ENCODE data around the gene FSIP1. TPM values are rescaled to one million over a fixed set of nuclear protein-coding genes. Genes with fewer than 3 reads are reported as not detected.

The FSIP1 gene
- total RNA-seq, 1 experiment from 2014 or later, result 1.3 TPM

DNA sequence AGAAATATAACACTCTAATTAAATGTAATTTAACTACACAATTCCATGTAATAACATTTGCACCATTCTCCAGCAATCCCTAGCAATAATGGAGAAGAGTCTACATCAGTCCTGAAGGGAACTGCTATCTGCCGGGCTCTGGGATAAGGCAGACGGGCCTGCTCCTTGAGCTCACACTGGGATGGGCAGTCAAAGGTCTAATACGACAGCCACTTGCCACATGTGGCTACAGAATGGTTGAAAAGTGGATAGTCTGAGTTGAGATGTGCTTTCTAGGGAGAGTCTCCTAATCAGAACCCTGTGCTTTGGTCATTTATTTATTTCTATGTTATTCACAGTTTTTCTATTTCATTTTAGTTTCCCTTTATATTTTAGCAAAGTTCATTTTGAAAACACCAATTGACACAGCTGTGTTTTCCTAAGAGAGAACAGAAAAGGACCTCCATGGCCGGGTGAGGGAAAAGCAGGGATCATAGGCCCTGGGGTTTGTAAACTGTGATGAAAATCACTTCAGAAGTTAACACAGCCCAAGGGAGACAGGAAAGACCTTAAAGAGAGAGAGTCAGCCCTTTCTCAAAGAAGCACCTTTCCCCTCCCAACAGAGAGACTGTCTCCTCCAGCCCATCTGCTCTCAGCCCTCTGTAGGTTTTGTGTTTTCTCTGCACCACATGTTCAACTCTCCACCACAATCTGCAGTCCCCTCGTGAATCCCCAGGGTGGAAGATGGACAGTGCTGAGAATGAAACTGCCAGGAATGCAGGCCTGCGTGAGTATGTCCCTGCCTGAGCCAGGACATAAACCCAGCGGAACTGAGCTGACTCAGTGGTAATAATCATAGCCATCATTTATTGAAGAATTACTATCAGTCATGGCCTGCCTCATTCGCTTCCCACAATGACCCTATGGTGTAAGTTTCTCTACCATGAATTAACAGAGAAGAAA is 11.6 kb downstream of the FSIP1 start:
- no peak overlapping the region for H3K4me3 ChIP-seq (ENCODE audit: low read depth, low read length)
- no peaks in the 10 kb centered on the region for H3K9me3 ChIP-seq
- H3K4me3 Mint-ChIP-seq (ENCODE audit: unreplicated experiment), result no peak overlapping the region
- no peak overlapping the region for H3K27ac Mint-ChIP-seq (ENCODE audit: unreplicated experiment)
- TF ChIP-seq, protein P1, sequence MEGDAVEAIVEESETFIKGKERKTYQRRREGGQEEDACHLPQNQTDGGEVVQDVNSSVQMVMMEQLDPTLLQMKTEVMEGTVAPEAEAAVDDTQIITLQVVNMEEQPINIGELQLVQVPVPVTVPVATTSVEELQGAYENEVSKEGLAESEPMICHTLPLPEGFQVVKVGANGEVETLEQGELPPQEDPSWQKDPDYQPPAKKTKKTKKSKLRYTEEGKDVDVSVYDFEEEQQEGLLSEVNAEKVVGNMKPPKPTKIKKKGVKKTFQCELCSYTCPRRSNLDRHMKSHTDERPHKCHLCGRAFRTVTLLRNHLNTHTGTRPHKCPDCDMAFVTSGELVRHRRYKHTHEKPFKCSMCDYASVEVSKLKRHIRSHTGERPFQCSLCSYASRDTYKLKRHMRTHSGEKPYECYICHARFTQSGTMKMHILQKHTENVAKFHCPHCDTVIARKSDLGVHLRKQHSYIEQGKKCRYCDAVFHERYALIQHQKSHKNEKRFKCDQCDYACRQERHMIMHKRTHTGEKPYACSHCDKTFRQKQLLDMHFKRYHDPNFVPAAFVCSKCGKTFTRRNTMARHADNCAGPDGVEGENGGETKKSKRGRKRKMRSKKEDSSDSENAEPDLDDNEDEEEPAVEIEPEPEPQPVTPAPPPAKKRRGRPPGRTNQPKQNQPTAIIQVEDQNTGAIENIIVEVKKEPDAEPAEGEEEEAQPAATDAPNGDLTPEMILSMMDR (IDR thresholded peaks at IDR 0.05; ENCODE audit: insufficient read depth in 1 of 2, low read depth in 1 of 2, low read length in 1 of 2, severe bottlenecking in 1 of 2, unreplicated experiment in 1 of 2), result no peak
- ChIA-PET CTCF (no interaction called here), POLR2A (no interaction called here)
- H3K36me3 ChIP-seq (ENCODE audit: control insufficient read depth, insufficient read depth, low read length), result no peaks in the 10 kb centered on the region
- no peaks in the 10 kb centered on the region for H3K27me3 ChIP-seq (replicated peaks; ENCODE audit: control insufficient read depth, insufficient read depth, low read length)
- H3K27me3 Mint-ChIP-seq (ENCODE audit: insufficient read depth, unreplicated experiment), result no peaks in the 10 kb centered on the region
- no peaks in the 10 kb centered on the region for H3K36me3 Mint-ChIP-seq (ENCODE audit: insufficient read depth, unreplicated experiment)
- intact Hi-C loops (cut with micrococcal nuclease; ENCODE audit: unreplicated experiment), result no loop called here
- H3K4me1 ChIP-seq, result no peaks in the 10 kb centered on the region
- no peak for DNase-seq
- no peaks in the 10 kb centered on the region for H3K4me1 Mint-ChIP-seq (ENCODE audit: low read depth, unreplicated experiment)
- H3K9me3 Mint-ChIP-seq (ENCODE audit: unreplicated experiment), result no peaks in the 10 kb centered on the region
- no TSS peak for BruUV-seq (replicated peaks)

DNA sequence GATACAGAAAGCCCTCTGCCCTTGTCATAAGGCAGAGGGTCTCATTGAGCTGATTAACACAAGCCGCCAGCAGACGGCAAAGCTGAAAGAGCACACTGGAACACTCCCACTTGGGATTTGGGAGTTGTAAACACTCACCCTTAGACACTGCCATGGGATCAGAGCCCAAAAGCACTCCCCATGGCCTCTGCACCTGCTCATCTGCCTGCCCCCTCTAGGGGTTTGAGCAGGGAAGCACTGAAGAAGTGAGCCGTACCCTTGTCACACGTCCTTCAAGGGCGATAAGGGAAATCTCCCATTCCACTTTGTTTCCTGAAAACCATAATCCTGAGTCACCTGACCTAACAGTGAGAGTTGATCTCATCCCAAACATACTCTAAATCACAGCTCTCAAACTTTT is 14.7 kb downstream of the FSIP1 start:
- intact Hi-C loops (cut with micrococcal nuclease; ENCODE audit: unreplicated experiment), result no loop called here
- POLR2A ChIA-PET, result no interaction called here
- H3K9me3 ChIP-seq, result no peaks in the 10 kb centered on the region
- BruUV-seq (replicated peaks), result no TSS peak
- H3K27me3 ChIP-seq (replicated peaks; ENCODE audit: control insufficient read depth, insufficient read depth, low read length), result no peaks in the 10 kb centered on the region
- TF ChIP-seq, protein P1 (IDR thresholded peaks at IDR 0.05; ENCODE audit: insufficient read depth in 1 of 2, low read depth in 1 of 2, low read length in 1 of 2, severe bottlenecking in 1 of 2, unreplicated experiment in 1 of 2), result no peak
- Mint-ChIP-seq H3K4me1 (ENCODE audit: low read depth, unreplicated experiment) (no peaks in the 10 kb centered on the region), H3K27ac (ENCODE audit: unreplicated experiment) (no peak overlapping the region), H3K27me3 (ENCODE audit: insufficient read depth, unreplicated experiment) (no peaks in the 10 kb centered on the region), H3K4me3 (ENCODE audit: unreplicated experiment) (no peak overlapping the region), H3K9me3 (ENCODE audit: unreplicated experiment) (no peaks in the 10 kb centered on the region), H3K36me3 (ENCODE audit: insufficient read depth, unreplicated experiment) (no peaks in the 10 kb centered on the region)
- CTCF ChIA-PET, result interaction anchor here (0.6 kb wide), 1 partner anchor 9 kb away, joined by 3 read pairs; no protein-coding TSS in a partner anchor
- no peak overlapping the region for H3K4me3 ChIP-seq (ENCODE audit: low read depth, low read length)
- no peak for DNase-seq
- no peaks in the 10 kb centered on the region for H3K4me1 ChIP-seq
- H3K36me3 ChIP-seq (ENCODE audit: control insufficient read depth, insufficient read depth, low read length), result no peaks in the 10 kb centered on the region

DNA sequence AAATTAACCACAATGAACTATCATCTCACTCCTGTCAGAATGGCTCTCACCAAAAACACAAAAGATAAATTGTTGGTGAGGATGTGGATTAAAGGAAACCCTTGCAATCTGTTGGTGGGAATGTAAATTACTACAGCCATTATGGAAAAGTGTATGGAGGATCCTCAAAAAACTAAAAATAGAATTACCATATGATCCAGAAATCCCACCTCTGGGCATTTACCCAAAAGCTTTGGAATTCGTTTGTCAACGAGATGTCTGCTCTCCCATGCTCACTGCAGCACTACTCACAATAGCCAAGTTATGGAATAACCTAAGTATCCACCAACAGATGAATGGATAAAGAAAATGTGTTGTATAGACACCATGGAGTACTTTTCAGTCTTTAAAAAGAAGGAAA is 21.6 kb downstream of the FSIP1 start:
- no peaks in the 10 kb centered on the region for H3K27me3 Mint-ChIP-seq (ENCODE audit: insufficient read depth, unreplicated experiment)
- no peak overlapping the region for H3K4me3 Mint-ChIP-seq (ENCODE audit: unreplicated experiment)
- H3K9me3 ChIP-seq, result no peaks in the 10 kb centered on the region
- H3K4me1 ChIP-seq, result peaks cover 5% of the 10 kb centered on the region; the same call in 1 of the 2 replicates
- TF ChIP-seq, protein P1 (IDR thresholded peaks at IDR 0.05; ENCODE audit: insufficient read depth in 1 of 2, low read depth in 1 of 2, low read length in 1 of 2, severe bottlenecking in 1 of 2, unreplicated experiment in 1 of 2), result no peak
- no peaks in the 10 kb centered on the region for H3K36me3 ChIP-seq (ENCODE audit: control insufficient read depth, insufficient read depth, low read length)
- POLR2A ChIA-PET, result no interaction called here
- no peak overlapping the region for H3K27ac Mint-ChIP-seq (ENCODE audit: unreplicated experiment)
- CTCF ChIA-PET, result no interaction called here
- H3K4me3 ChIP-seq (ENCODE audit: low read depth, low read length), result no peak overlapping the region
- H3K9me3 Mint-ChIP-seq (ENCODE audit: unreplicated experiment), result peaks cover 20% of the 10 kb centered on the region
- H3K27me3 ChIP-seq (replicated peaks; ENCODE audit: control insufficient read depth, insufficient read depth, low read length), result no peaks in the 10 kb centered on the region
- BruUV-seq (replicated peaks), result no TSS peak
- intact Hi-C loops (cut with micrococcal nuclease; ENCODE audit: unreplicated experiment), result no loop called here
- H3K36me3 Mint-ChIP-seq (ENCODE audit: insufficient read depth, unreplicated experiment), result no peaks in the 10 kb centered on the region
- DNase-seq, result no peak
- peaks cover 11% of the 10 kb centered on the region for H3K4me1 Mint-ChIP-seq (ENCODE audit: low read depth, unreplicated experiment)

All from Caco-2 (cell line).